ENCODE measurements around the gene ZBTB32. TPM values are rescaled to one million over a fixed set of nuclear protein-coding genes. Genes with fewer than 3 reads are reported as not detected.
A peak's percentile ranks its signal among the peaks of the same experiment; 100 is the strongest.

Gene ZBTB32
- total RNA-seq, 1 experiment from 2014 or later = not detected

DNA sequence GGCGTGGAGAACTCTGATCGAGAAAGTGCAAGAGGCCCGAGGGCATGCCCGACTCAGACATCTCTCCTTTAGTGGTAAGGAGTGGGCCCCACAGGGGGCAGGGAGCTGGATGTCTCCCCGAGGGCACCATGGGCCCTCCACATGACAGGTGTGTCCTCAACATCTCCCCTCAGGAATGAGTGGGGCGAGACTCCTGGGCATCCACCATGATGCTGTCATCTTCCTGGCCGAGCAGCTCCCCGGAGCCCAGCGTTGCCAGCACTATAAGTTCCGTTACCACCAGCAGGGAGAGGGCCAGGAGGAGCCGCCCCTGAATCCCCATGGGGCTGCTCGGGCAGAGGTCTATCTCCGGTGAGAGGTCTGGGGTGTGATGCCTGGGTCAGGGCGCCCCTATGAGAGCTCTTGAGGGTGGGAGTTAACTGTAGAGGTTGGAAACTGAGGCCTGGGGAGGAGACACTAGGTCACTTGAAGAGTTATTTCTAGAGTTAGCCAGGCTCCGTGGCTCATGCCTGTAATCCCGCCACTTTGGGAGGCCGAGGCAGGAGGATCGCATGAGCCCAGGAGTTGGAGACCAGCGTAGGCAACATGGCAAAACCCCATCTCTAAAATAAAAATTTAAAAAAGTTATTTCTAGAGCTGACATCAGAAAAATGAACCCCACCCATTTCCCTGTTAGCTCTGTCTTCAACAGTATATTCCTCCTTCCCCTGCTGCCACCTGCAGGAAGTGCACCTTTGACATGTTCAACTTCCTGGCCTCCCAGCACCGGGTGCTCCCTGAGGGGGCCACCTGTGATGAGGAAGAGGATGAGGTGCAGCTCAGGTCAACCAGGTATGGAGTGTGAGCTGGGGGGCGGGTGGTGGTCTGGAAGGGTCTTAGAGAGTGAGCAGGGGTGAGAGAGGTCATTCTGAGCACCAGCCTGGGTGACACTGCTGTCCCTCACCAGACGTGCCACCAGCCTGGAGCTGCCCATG, 32.8 kb downstream of the ZBTB32 start:
- ATAC-seq (no peak), DNase-seq (ENCODE audit: low read depth, low spot score) (no peak)
- in situ Hi-C loops (cut with HindIII; ENCODE audit: low pct_unique_long_range_greater_than_20kb, low sequenced_read_pairs) (no loop called here), intact Hi-C loops (cut with micrococcal nuclease; ENCODE audit: unreplicated experiment) (no loop called here)
- Histone ChIP-seq H3K4me1 (ENCODE audit: control insufficient read depth, insufficient read depth, low read length) (peaks cover 12% of the 10 kb centered on the region), H3K27me3 (ENCODE audit: control insufficient read depth, insufficient read depth, low read length) (no peaks in the 10 kb centered on the region), H3K9me3 (ENCODE audit: control insufficient read depth, insufficient read depth, low read depth, low read length) (no peaks in the 10 kb centered on the region), H3K4me3 (ENCODE audit: low read depth in 2 of 2, low read length in 2 of 2) (no peak overlapping the region), H3K36me3 (ENCODE audit: control insufficient read depth, insufficient read depth, low read length) (peaks cover 5% of the 10 kb centered on the region; the same call in 1 of the 2 replicates), H3K27ac (ENCODE audit: low read length) (no peak overlapping the region)
- BruUV-seq (replicated peaks) = no TSS peak
- ChIA-PET CTCF (interaction anchor here (1.0 kb wide), 1 partner anchor 11 kb away, joined by 3 read pairs; no protein-coding TSS in a partner anchor), POLR2A (interaction anchor here (0.6 kb wide), 1 partner anchor 68 kb away, joined by 3 read pairs; no protein-coding TSS in a partner anchor)
- TF ChIP-seq, protein P1, sequence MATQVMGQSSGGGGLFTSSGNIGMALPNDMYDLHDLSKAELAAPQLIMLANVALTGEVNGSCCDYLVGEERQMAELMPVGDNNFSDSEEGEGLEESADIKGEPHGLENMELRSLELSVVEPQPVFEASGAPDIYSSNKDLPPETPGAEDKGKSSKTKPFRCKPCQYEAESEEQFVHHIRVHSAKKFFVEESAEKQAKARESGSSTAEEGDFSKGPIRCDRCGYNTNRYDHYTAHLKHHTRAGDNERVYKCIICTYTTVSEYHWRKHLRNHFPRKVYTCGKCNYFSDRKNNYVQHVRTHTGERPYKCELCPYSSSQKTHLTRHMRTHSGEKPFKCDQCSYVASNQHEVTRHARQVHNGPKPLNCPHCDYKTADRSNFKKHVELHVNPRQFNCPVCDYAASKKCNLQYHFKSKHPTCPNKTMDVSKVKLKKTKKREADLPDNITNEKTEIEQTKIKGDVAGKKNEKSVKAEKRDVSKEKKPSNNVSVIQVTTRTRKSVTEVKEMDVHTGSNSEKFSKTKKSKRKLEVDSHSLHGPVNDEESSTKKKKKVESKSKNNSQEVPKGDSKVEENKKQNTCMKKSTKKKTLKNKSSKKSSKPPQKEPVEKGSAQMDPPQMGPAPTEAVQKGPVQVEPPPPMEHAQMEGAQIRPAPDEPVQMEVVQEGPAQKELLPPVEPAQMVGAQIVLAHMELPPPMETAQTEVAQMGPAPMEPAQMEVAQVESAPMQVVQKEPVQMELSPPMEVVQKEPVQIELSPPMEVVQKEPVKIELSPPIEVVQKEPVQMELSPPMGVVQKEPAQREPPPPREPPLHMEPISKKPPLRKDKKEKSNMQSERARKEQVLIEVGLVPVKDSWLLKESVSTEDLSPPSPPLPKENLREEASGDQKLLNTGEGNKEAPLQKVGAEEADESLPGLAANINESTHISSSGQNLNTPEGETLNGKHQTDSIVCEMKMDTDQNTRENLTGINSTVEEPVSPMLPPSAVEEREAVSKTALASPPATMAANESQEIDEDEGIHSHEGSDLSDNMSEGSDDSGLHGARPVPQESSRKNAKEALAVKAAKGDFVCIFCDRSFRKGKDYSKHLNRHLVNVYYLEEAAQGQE (IDR thresholded peaks at IDR 0.05; ENCODE audit: insufficient read depth in 1 of 2, low read depth in 2 of 2, low read length in 1 of 2) = no peak
- no peak for TF ChIP-seq POLR2AphosphoS5 (IDR thresholded peaks at IDR 0.05; ENCODE audit: low read depth, low read length)
- TF ChIP-seq, protein P2, sequence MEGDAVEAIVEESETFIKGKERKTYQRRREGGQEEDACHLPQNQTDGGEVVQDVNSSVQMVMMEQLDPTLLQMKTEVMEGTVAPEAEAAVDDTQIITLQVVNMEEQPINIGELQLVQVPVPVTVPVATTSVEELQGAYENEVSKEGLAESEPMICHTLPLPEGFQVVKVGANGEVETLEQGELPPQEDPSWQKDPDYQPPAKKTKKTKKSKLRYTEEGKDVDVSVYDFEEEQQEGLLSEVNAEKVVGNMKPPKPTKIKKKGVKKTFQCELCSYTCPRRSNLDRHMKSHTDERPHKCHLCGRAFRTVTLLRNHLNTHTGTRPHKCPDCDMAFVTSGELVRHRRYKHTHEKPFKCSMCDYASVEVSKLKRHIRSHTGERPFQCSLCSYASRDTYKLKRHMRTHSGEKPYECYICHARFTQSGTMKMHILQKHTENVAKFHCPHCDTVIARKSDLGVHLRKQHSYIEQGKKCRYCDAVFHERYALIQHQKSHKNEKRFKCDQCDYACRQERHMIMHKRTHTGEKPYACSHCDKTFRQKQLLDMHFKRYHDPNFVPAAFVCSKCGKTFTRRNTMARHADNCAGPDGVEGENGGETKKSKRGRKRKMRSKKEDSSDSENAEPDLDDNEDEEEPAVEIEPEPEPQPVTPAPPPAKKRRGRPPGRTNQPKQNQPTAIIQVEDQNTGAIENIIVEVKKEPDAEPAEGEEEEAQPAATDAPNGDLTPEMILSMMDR (IDR thresholded peaks at IDR 0.05) = no peak
- no peak for TF ChIP-seq TCF7L2 (IDR thresholded peaks at IDR 0.05; ENCODE audit: low read depth, low read length)
- no peak for TF ChIP-seq SIN3A (IDR thresholded peaks at IDR 0.05; ENCODE audit: borderline replicate concordance, insufficient read depth, low read depth, low read length)

DNA sequence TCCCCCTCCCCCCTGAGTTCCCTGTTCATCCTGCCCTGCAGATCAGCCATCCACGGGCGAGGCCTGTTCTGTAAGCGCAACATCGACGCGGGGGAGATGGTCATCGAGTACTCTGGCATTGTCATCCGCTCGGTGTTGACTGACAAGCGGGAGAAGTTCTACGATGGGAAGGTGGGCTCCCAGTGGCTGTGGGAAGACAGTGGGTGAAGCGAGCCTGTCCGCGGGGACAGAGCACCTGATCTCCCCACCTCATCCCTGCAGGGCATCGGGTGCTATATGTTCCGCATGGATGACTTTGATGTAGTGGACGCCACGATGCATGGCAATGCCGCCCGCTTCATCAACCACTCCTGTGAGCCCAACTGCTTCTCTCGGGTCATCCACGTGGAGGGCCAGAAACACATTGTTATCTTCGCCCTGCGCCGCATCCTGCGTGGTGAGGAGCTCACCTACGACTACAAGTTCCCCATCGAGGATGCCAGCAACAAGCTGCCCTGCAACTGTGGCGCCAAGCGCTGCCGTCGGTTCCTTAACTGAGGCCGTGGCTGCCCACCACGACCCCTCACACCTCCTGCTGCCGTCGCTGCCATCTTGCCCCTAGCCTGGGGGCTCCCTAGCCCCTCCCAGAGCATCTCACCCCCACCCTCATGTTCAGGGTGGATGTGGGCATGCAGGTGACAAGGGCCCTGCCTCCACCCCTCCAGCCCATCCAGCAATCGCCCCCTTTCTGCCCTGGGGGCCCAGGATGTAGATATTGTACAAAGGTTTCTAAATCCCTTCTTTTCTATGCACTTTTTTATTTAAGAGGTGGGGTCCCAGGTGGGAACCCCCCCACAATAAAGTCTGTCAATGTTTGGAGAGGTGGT, 33.9 kb downstream of the ZBTB32 start:
- ChIA-PET CTCF (no interaction called here), POLR2A (no interaction called here)
- TF ChIP-seq, protein P2 (IDR thresholded peaks at IDR 0.05) = no peak
- TF ChIP-seq, protein P1 (IDR thresholded peaks at IDR 0.05; ENCODE audit: insufficient read depth in 1 of 2, low read depth in 2 of 2, low read length in 1 of 2) = no peak
- TF ChIP-seq POLR2AphosphoS5 (IDR thresholded peaks at IDR 0.05; ENCODE audit: low read depth, low read length) (no peak), TCF7L2 (IDR thresholded peaks at IDR 0.05; ENCODE audit: low read depth, low read length) (no peak), SIN3A (IDR thresholded peaks at IDR 0.05; ENCODE audit: borderline replicate concordance, insufficient read depth, low read depth, low read length) (no peak)
- DNase-seq (ENCODE audit: low read depth, low spot score) (no peak), ATAC-seq (no peak)
- Histone ChIP-seq H3K4me1 (ENCODE audit: control insufficient read depth, insufficient read depth, low read length) (peaks cover 12% of the 10 kb centered on the region), H3K27me3 (ENCODE audit: control insufficient read depth, insufficient read depth, low read length) (no peaks in the 10 kb centered on the region), H3K9me3 (ENCODE audit: control insufficient read depth, insufficient read depth, low read depth, low read length) (no peaks in the 10 kb centered on the region), H3K4me3 (ENCODE audit: low read depth in 2 of 2, low read length in 2 of 2) (no peak overlapping the region), H3K36me3 (ENCODE audit: control insufficient read depth, insufficient read depth, low read length) (peaks cover 5% of the 10 kb centered on the region; the same call in 1 of the 2 replicates), H3K27ac (ENCODE audit: low read length) (no peak overlapping the region)
- in situ Hi-C loops (cut with HindIII; ENCODE audit: low pct_unique_long_range_greater_than_20kb, low sequenced_read_pairs) (no loop called here), intact Hi-C loops (cut with micrococcal nuclease; ENCODE audit: unreplicated experiment) (no loop called here)
- BruUV-seq (replicated peaks) = TSS peak; percentile 83
